AG04450 (cell line): ENCODE measurements around the gene TBC1D2. TPM values are rescaled to one million over a fixed set of nuclear protein-coding genes. Genes with fewer than 3 reads are reported as not detected.

Experiments
- CTCF ChIA-PET: fragments of 300-600, 350-600 bp; formaldehyde crosslinking; extraction: SDS; loops from one replicate; lab custom pipeline; 2022; ENCODE audit warnings: antibody characterized with exemption, inconsistent platforms; lab: Charles Lee
- POLR2A ChIA-PET: fragments of 350-600 bp; formaldehyde crosslinking; extraction: SDS; loops from one replicate; lab custom pipeline; 2021; ENCODE audit warnings: antibody characterized with exemption, inconsistent platforms; lab: Yijun Ruan, JAX
- DNase-seq: peaks from one replicate; pipeline ENCODE4 v3.0.0-alpha.2; 2011; ENCODE audit warnings: low read depth, low spot score
- H3K27ac ChIP-seq: one replicate; pipeline ENCODE4 v1.5.1; 2012; ENCODE audit warnings: low read depth, low read length, control low read depth
- H3K27me3 ChIP-seq: one replicate; pipeline ENCODE4 v1.6.0; 2012; ENCODE audit warnings: low read length; ENCODE audit not compliant: control insufficient read depth, insufficient read depth
- H3K4me3 ChIP-seq: 2 replicates; pipeline ENCODE4 v1.5.1; 2011; ENCODE audit warnings: mild to moderate bottlenecking, low read depth, low read length, control low read depth
- H3K9me3 ChIP-seq: 2 replicates; pipeline ENCODE4 v1.5.1; 2012; ENCODE audit warnings: low read length; ENCODE audit not compliant: control insufficient read depth, insufficient read depth
- CTCF ChIP-seq: IDR thresholded peaks from 2 replicates; pipeline ENCODE4 v1.5.1; 2011; ENCODE audit warnings: low read depth, low read length, control low read depth, inconsistent platforms
- polyA plus RNA-seq: library from polyadenylated mRNA; depleted of rRNA; stranded (reverse); fragments of >200 nt; gene quantifications from 2 replicates; pipeline ENCODE4 v1.2.3, GENCODE V29; 2011; rRNA removed
- small RNA-seq: library from RNA; depleted of rRNA; stranded (forward); fragments of <200 nt; gene quantifications from one replicate; pipeline ENCODE3, GENCODE V24; 2012; ENCODE audit warnings: low read depth; ENCODE audit not compliant: insufficient read length

The TBC1D2 gene
- polyA plus RNA-seq, 1 experiment: 17.2 TPM

GRCh38 chr9:98150164-98150563 lies 105.3 kb downstream of the TBC1D2 start:
- H3K27ac ChIP-seq: no peak overlapping the region
- CTCF ChIA-PET: no interaction called here
- peaks cover 7% of the 10 kb centered on the region for H3K27me3 ChIP-seq
- H3K4me3 ChIP-seq: no peak overlapping the region
- H3K9me3 ChIP-seq: no peaks in the 10 kb centered on the region
- no peak for DNase-seq
- POLR2A ChIA-PET: no interaction called here
- no peak for TF ChIP-seq CTCF

GRCh38 chr9:98149422-98149821 lies 106.0 kb downstream of the TBC1D2 start:
- CTCF ChIA-PET: interaction anchor here (1.1 kb wide), 1 partner anchor 44 kb away, joined by 3 read pairs; no protein-coding TSS in a partner anchor
- no peak overlapping the region for H3K27ac ChIP-seq
- POLR2A ChIA-PET: no interaction called here
- no peaks in the 10 kb centered on the region for H3K9me3 ChIP-seq
- no peak for DNase-seq
- H3K27me3 ChIP-seq: peaks cover 7% of the 10 kb centered on the region
- no peak for TF ChIP-seq CTCF
- H3K4me3 ChIP-seq: no peak overlapping the region

Small RNAs within 50 kb of the gene (small RNA-seq; reads per million reads assigned to genes)
- gene MIR6854: 1.6 reads per million

Other genes with a start within 250 kb of the TBC1D2 start
- 111 and 122 TPM in 2 replicates for gene NANS, start 198.9 kb downstream of the TBC1D2 start, polyA plus RNA-seq
- 8.3 and 8.5 TPM in 2 replicates for gene TRIM14, start 136.4 kb downstream of the TBC1D2 start, polyA plus RNA-seq
- gene CORO2A, start 63.0 kb downstream of the TBC1D2 start, polyA plus RNA-seq: 1.4 TPM in 2 replicates